ENCODE data around the gene BHMT. TPM values are rescaled to one million over a fixed set of nuclear protein-coding genes. Genes with fewer than 3 reads are reported as not detected.

BHMT gene
- total RNA-seq, 1 experiment from 2014 or later = not detected

- DNase-seq (ENCODE audit: low read depth, low spot score) (no peak), ATAC-seq (no peak)
- ChIA-PET POLR2A (no interaction called here), CTCF (no interaction called here)
- Histone ChIP-seq H3K36me3 (ENCODE audit: control insufficient read depth, insufficient read depth, low read length) (no peaks in the 10 kb centered on the region), H3K27ac (ENCODE audit: low read length) (no peak overlapping the region), H3K27me3 (ENCODE audit: control insufficient read depth, insufficient read depth, low read length) (no peaks in the 10 kb centered on the region), H3K9me3 (ENCODE audit: control insufficient read depth, insufficient read depth, low read depth, low read length) (no peaks in the 10 kb centered on the region), H3K4me1 (ENCODE audit: control insufficient read depth, insufficient read depth, low read length) (no peaks in the 10 kb centered on the region), H3K4me3 (ENCODE audit: low read depth in 2 of 2, low read length in 2 of 2) (no peak overlapping the region)
- TF ChIP-seq REST (IDR thresholded peaks at IDR 0.05; ENCODE audit: insufficient read depth in 1 of 2, low read depth in 2 of 2, low read length in 1 of 2) (no peak), SIN3A (IDR thresholded peaks at IDR 0.05; ENCODE audit: borderline replicate concordance, insufficient read depth, low read depth, low read length) (no peak), POLR2AphosphoS5 (IDR thresholded peaks at IDR 0.05; ENCODE audit: low read depth, low read length) (no peak), CTCF (IDR thresholded peaks at IDR 0.05) (no peak), TCF7L2 (IDR thresholded peaks at IDR 0.05; ENCODE audit: low read depth, low read length) (no peak)
- intact Hi-C loops (cut with micrococcal nuclease; ENCODE audit: unreplicated experiment) = no loop called here
- in situ Hi-C loops (cut with HindIII; ENCODE audit: low pct_unique_long_range_greater_than_20kb, low sequenced_read_pairs) = no loop called here
- no TSS peak for BruUV-seq (replicated peaks)
These were observed 28.9 kb downstream of the BHMT start for GRCh38 chr5:79140553-79140952.

GRCh38 chr5:79143684-79144379 is 32.2 kb downstream of the BHMT start:
- no peak for ATAC-seq
- H3K4me1 ChIP-seq (ENCODE audit: control insufficient read depth, insufficient read depth, low read length) = no peaks in the 10 kb centered on the region
- POLR2A ChIA-PET = interaction anchor here (1.2 kb wide), 1 partner anchor 325 kb away, joined by 3 read pairs; no protein-coding TSS in a partner anchor
- no peaks in the 10 kb centered on the region for H3K27me3 ChIP-seq (ENCODE audit: control insufficient read depth, insufficient read depth, low read length)
- CTCF ChIA-PET = interaction anchor here (0.8 to 1.8 kb wide), 2 partner anchors 11 to 118 kb away, joined by 3 to 6 read pairs; no protein-coding TSS in a partner anchor
- no peak overlapping the region for H3K4me3 ChIP-seq (ENCODE audit: low read depth in 2 of 2, low read length in 2 of 2)
- H3K9me3 ChIP-seq (ENCODE audit: control insufficient read depth, insufficient read depth, low read depth, low read length) = no peaks in the 10 kb centered on the region
- DNase-seq (ENCODE audit: low read depth, low spot score) = no peak
- H3K36me3 ChIP-seq (ENCODE audit: control insufficient read depth, insufficient read depth, low read length) = no peaks in the 10 kb centered on the region
- TF ChIP-seq REST (IDR thresholded peaks at IDR 0.05; ENCODE audit: insufficient read depth in 1 of 2, low read depth in 2 of 2, low read length in 1 of 2) = no peak
- no peak for TF ChIP-seq TCF7L2 (IDR thresholded peaks at IDR 0.05; ENCODE audit: low read depth, low read length)
- TF ChIP-seq CTCF (IDR thresholded peaks at IDR 0.05) = no peak
- TF ChIP-seq POLR2AphosphoS5 (IDR thresholded peaks at IDR 0.05; ENCODE audit: low read depth, low read length) = no peak
- TF ChIP-seq SIN3A (IDR thresholded peaks at IDR 0.05; ENCODE audit: borderline replicate concordance, insufficient read depth, low read depth, low read length) = no peak
- in situ Hi-C loops (cut with HindIII; ENCODE audit: low pct_unique_long_range_greater_than_20kb, low sequenced_read_pairs) = no loop called here
- BruUV-seq (replicated peaks) = no TSS peak
- intact Hi-C loops (cut with micrococcal nuclease; ENCODE audit: unreplicated experiment) = no loop called here
- no peak overlapping the region for H3K27ac ChIP-seq (ENCODE audit: low read length)

Measured in Panc1 (cell line).